ENCODE results near the gene DNM1.

- TF ChIP-seq POLR2AphosphoS5 (IDR thresholded peaks at IDR 0.05) = no peak
- TF ChIP-seq POLR2A (IDR thresholded peaks at IDR 0.05) = no peak
- TF ChIP-seq, protein P1, sequence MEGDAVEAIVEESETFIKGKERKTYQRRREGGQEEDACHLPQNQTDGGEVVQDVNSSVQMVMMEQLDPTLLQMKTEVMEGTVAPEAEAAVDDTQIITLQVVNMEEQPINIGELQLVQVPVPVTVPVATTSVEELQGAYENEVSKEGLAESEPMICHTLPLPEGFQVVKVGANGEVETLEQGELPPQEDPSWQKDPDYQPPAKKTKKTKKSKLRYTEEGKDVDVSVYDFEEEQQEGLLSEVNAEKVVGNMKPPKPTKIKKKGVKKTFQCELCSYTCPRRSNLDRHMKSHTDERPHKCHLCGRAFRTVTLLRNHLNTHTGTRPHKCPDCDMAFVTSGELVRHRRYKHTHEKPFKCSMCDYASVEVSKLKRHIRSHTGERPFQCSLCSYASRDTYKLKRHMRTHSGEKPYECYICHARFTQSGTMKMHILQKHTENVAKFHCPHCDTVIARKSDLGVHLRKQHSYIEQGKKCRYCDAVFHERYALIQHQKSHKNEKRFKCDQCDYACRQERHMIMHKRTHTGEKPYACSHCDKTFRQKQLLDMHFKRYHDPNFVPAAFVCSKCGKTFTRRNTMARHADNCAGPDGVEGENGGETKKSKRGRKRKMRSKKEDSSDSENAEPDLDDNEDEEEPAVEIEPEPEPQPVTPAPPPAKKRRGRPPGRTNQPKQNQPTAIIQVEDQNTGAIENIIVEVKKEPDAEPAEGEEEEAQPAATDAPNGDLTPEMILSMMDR (IDR thresholded peaks at IDR 0.05) = no peak
- no peak for TF ChIP-seq EP300 (IDR thresholded peaks at IDR 0.05)
Observed at GRCh38 chr9:128271512-128271911, 68.3 kb downstream of the DNM1 start.
